Adrenal gland (tissue), 12 donors: ENCODE data around the gene PXT1. TPM values are rescaled to one million over a fixed set of nuclear protein-coding genes. Genes with fewer than 3 reads are reported as not detected.
"Not testable (repeated sequence)": the region's sequence is repeated elsewhere in the genome, so short reads cannot be mapped to it uniquely, and the experiment has no call there.

ENCODE experiments used
- DNase-seq, 7 donors: peaks; one replicate each; pipeline ENCODE4 v3.0.0-alpha.2; 2019 to 2020
- H3K27ac ChIP-seq, 5 donors: fragments of 200-600 bp; sonication (generic) in 4 of 5; 1 replicate in 3 of 5; 2 replicates in 2 of 5; pipeline versions ENCODE4 v1.5.1 to v1.8.0; 2016 to 2020; ENCODE audit warnings: mild to moderate bottlenecking in 1 of 5
- H3K27me3 ChIP-seq: fragments of 200-600 bp; 2 replicates; pipeline ENCODE4 v1.8.0; 2021
- H3K36me3 ChIP-seq, 2 donors: fragments of 200-600 bp; replicated peaks in 1 of 2; 1 replicate in 1 of 2; 2 replicates in 1 of 2; pipeline versions ENCODE4 v1.5.1 to v1.8.0; 2018 to 2022
- H3K4me1 ChIP-seq, 2 donors: fragments of 200-600 bp; replicated peaks in 1 of 2; 1 replicate in 1 of 2; 2 replicates in 1 of 2; pipeline versions ENCODE4 v1.5.1 to v1.8.0; 2018 to 2021
- H3K4me3 ChIP-seq, 4 donors: fragments of 200-600 bp; sonication (generic) in 3 of 4; one replicate each; pipeline ENCODE4 v1.5.1; 2016 to 2018
- H3K9me3 ChIP-seq, 3 donors: fragments of 200-600 bp; sonication (generic) in 1 of 3; replicated peaks in 1 of 3; 1 replicate in 2 of 3; 2 replicates in 1 of 3; pipeline versions ENCODE4 v1.5.1 to v1.8.0; 2016 to 2021
- CTCF ChIP-seq, 6 experiments: fragments of 450-650 bp in 4 of 6; fragments of 200-600 bp in 2 of 6; sonication (generic) in 1 of 6; IDR thresholded peaks; 1 replicate in 5 of 6; 2 replicates in 1 of 6; pipeline versions ENCODE4 v1.5.1 to v1.8.0; 2016 to 2021; ENCODE audit warnings: antibody characterized with exemption in 6 of 6, mild to moderate bottlenecking in 2 of 6, moderate library complexity in 1 of 6
- POLR2A ChIP-seq, 2 donors: fragments of 450-650 bp; IDR thresholded peaks; one replicate each; pipeline ENCODE4 v1.6.1; 2017; ENCODE audit warnings: antibody characterized with exemption in 2 of 2, mild to moderate bottlenecking in 2 of 2, moderate library complexity in 1 of 2
- WGBS, 4 donors: extraction: QIAGEN DNeasy Blood & Tissue Kit in 2 of 4; methylation state at CpG; one replicate each; pipeline versions ENCODE4 v1.1.5 to v1.1.7; 2013 to 2017; 5-methylcytosine and 5-hydroxymethylcytosine counted together
- intact Hi-C, 2 donors: fragments of 100-400 bp; cut with DNase I; formaldehyde crosslinking; loops; one replicate each; pipeline versions ENCODE4 v1.14.1 to v1.15.0; 2022 to 2023
- polyA plus RNA-seq, 3 donors: library from polyadenylated mRNA; stranded (reverse); fragments of 200-250 nt in 2 of 3; fragments of 350-450 nt in 1 of 3; fragmentation: Illumina TruSeq in 1 of 3; extraction: RNeasy Lipid Tissue Mini Kit (QIAGEN cat#74804) in 1 of 3; gene quantifications; one replicate each; pipeline ENCODE4 v1.2.3, GENCODE V29; 2013 to 2014
- total RNA-seq, 9 donors: library from RNA; depleted of rRNA in 4 of 9; stranded (reverse); fragments of >200 nt in 4 of 9; fragments of 120-200 nt in 1 of 9; fragmentation: NEBNext Ultra II Directional in 1 of 9; extraction: Animal tissue kit (Norgen Biotek cat#: 25700) in 1 of 9; gene quantifications; one replicate each; pipeline versions ENCODE4 v1.1.0 to v1.2.4, GENCODE V29; 2013 to 2023
- donor health status: healthy with polysubstance abuse.
- donor health status: Bipolar disorder and iron deficiency.
- donor health status: DM: yes; HTN: yes; CAD: no.
- donor health status: DM: no; HTN: no; CAD: no.
- donor health status: DM: no; HTN: no; CAD: no.
- donor health status: DM: yes; HTN: yes; CAD: no.

Gene PXT1
- total and polyA plus RNA-seq, 12 donors: not detected

- intact Hi-C loops: loop anchor here in 1 of 2 donors (10.0 kb wide), 1 partner anchor 234 kb away; the partner anchor contains the start of gene MAPK13
- Histone ChIP-seq H3K27ac (no peak overlapping the region), H3K4me3 (no peak overlapping the region), H3K9me3 (no peaks in the 10 kb centered on the region), H3K27me3 (no peaks in the 10 kb centered on the region), H3K4me1 (no peaks in the 10 kb centered on the region), H3K36me3 (no peaks in the 10 kb centered on the region)
- peak in 1 of 7 donors; percentile 1 for DNase-seq
- WGBS, 4 donors: 89 to 93% (median 90%) methylated on average over 12 to 14 of the region's 14 CpGs
- no peak for TF ChIP-seq CTCF (IDR thresholded peaks at IDR 0.05)
Measured at GRCh38 chr6:36368921-36369865, 73.5 kb downstream of the PXT1 start.

- TF ChIP-seq CTCF (IDR thresholded peaks at IDR 0.05) (no peak), POLR2A (IDR thresholded peaks at IDR 0.05) (no peak)
- DNase-seq: no peak
- Histone ChIP-seq H3K27me3 (no peaks in the 10 kb centered on the region), H3K27ac (no peak overlapping the region), H3K36me3 (no peaks in the 10 kb centered on the region), H3K4me3 (no peak overlapping the region), H3K9me3 (no peaks in the 10 kb centered on the region), H3K4me1 (no peaks in the 10 kb centered on the region)
- WGBS, 4 donors: 72 to 83% (median 80%) methylated on average over 1 of the region's 1 CpG
- intact Hi-C loops: loop anchor here in 1 of 2 donors (10.0 kb wide), 1 partner anchor 234 kb away; the partner anchor contains the start of gene MAPK13
Measured at GRCh38 chr6:36368421-36368820, 74.2 kb downstream of the PXT1 start.

GRCh38 chr6:36367743-36368142 is 74.9 kb downstream of the PXT1 start:
- WGBS, 4 donors: 90 to 98% (median 93%) methylated on average over 3 of the region's 3 CpGs
- intact Hi-C loops: loop anchor here in 1 of 2 donors (10.0 kb wide), 1 partner anchor 233 kb away; the partner anchor contains the start of gene MAPK13
- H3K27ac ChIP-seq: no peak overlapping the region
- no peaks in the 10 kb centered on the region for H3K36me3 ChIP-seq
- H3K9me3 ChIP-seq: no peaks in the 10 kb centered on the region
- TF ChIP-seq CTCF (IDR thresholded peaks at IDR 0.05): no peak
- no peak for TF ChIP-seq POLR2A (IDR thresholded peaks at IDR 0.05)
- H3K4me3 ChIP-seq: no peak overlapping the region
- H3K27me3 ChIP-seq: no peaks in the 10 kb centered on the region
- no peaks in the 10 kb centered on the region for H3K4me1 ChIP-seq
- no peak for DNase-seq

- TF ChIP-seq POLR2A (IDR thresholded peaks at IDR 0.05) (no peak), CTCF (IDR thresholded peaks at IDR 0.05) (no peak)
- peak in 3 of 7 donors; percentile 27 to 62 (median 38) for DNase-seq
- WGBS, 4 donors: 49 to 68% (median 63%) methylated on average over 11 to 18 of the region's 19 CpGs
- H3K4me1 ChIP-seq: no peaks in the 10 kb centered on the region
- intact Hi-C loops: loop anchor here in 1 of 2 donors (10.0 kb wide), 1 partner anchor 230 kb away; the partner anchor contains the start of gene MAPK13
- H3K4me3 ChIP-seq: no peak overlapping the region
- H3K36me3 ChIP-seq: no peaks in the 10 kb centered on the region
- H3K27me3 ChIP-seq: no peaks in the 10 kb centered on the region
- no peak overlapping the region for H3K27ac ChIP-seq
- H3K9me3 ChIP-seq: no peaks in the 10 kb centered on the region
Measured at GRCh38 chr6:36364669-36365479, 77.8 kb downstream of the PXT1 start.

GRCh38 chr6:36364061-36364635 is 78.5 kb downstream of the PXT1 start:
- H3K27me3 ChIP-seq, H3K4me1 ChIP-seq, H3K4me3 ChIP-seq, DNase-seq, H3K36me3 ChIP-seq, H3K27ac ChIP-seq, H3K9me3 ChIP-seq: not testable (repeated sequence)
- intact Hi-C loops: loop anchor here in 1 of 2 donors (10.0 kb wide), 1 partner anchor 229 kb away; the partner anchor contains the start of gene MAPK13
- 93 to 100% (median 97%) methylated on average over 2 to 32 of the region's 34 CpGs for WGBS, 4 donors

GRCh38 chr6:36363371-36363752 is 79.3 kb downstream of the PXT1 start:
- not testable (repeated sequence) for DNase-seq, H3K4me1 ChIP-seq, H3K27me3 ChIP-seq, H3K27ac ChIP-seq, H3K36me3 ChIP-seq, H3K9me3 ChIP-seq, H3K4me3 ChIP-seq
- intact Hi-C loops: loop anchor here in 1 of 2 donors (10.0 kb wide), 1 partner anchor 229 kb away; the partner anchor contains the start of gene MAPK13
- WGBS, 4 donors: 89 to 92% (median 91%) methylated on average over 12 to 13 of the region's 13 CpGs
